ENCODE data around the gene ZYX.

GRCh38 chr7:143407287-143408251 lies 26.4 kb downstream of the ZYX start:
- TF ChIP-seq, protein P1, sequence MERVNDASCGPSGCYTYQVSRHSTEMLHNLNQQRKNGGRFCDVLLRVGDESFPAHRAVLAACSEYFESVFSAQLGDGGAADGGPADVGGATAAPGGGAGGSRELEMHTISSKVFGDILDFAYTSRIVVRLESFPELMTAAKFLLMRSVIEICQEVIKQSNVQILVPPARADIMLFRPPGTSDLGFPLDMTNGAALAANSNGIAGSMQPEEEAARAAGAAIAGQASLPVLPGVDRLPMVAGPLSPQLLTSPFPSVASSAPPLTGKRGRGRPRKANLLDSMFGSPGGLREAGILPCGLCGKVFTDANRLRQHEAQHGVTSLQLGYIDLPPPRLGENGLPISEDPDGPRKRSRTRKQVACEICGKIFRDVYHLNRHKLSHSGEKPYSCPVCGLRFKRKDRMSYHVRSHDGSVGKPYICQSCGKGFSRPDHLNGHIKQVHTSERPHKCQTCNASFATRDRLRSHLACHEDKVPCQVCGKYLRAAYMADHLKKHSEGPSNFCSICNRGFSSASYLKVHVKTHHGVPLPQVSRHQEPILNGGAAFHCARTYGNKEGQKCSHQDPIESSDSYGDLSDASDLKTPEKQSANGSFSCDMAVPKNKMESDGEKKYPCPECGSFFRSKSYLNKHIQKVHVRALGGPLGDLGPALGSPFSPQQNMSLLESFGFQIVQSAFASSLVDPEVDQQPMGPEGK (CRISPR knock-in tag; IDR thresholded peaks at IDR 0.05; ENCODE audit: borderline replicate concordance): no peak
- TF ChIP-seq ZFP3 (CRISPR knock-in tag; IDR thresholded peaks at IDR 0.05) (no peak), OSR1 (CRISPR knock-in tag; IDR thresholded peaks at IDR 0.05) (no peak)

Measured in SK-N-SH treated with all-trans-retinoic acid at 6 μM for 48 hours (cell line).